H9 (cell line): ENCODE measurements around the gene DLX2. TPM values are rescaled to one million over a fixed set of nuclear protein-coding genes. Genes with fewer than 3 reads are reported as not detected.
A peak's percentile ranks its signal among the peaks of the same experiment; 100 is the strongest.

ENCODE experiments used
- DNase-seq: peaks from one replicate; pipeline ENCODE4 v3.0.0-alpha.2; 2017
- H2AFZ ChIP-seq: one replicate; pipeline ENCODE4 v1.6.1; 2013; ENCODE audit warnings: mild to moderate bottlenecking, low read length, control low read depth, moderate library complexity
- H2AK5ac ChIP-seq: 2 replicates; pipeline ENCODE4 v1.6.1; 2013; ENCODE audit warnings: low read length, control low read depth, mixed read lengths; ENCODE audit not compliant: insufficient read length
- H2BK120ac ChIP-seq: one replicate; pipeline ENCODE4 v1.6.1; 2013; ENCODE audit warnings: low read depth, mild to moderate bottlenecking, low read length, control low read depth, inconsistent platforms; ENCODE audit not compliant: poor library complexity, severe bottlenecking
- H2BK12ac ChIP-seq: 2 replicates; pipeline ENCODE4 v1.6.1; 2013; ENCODE audit warnings: low read length, control low read depth, mixed read lengths, low read depth; ENCODE audit not compliant: insufficient read length
- H2BK15ac ChIP-seq: 2 replicates; pipeline ENCODE4 v1.6.1; 2013; ENCODE audit warnings: low read depth, low read length, control low read depth
- H2BK20ac ChIP-seq: one replicate; pipeline ENCODE4 v1.6.1; 2013; ENCODE audit warnings: low read depth, mild to moderate bottlenecking, low read length, control low read depth, inconsistent platforms; ENCODE audit not compliant: poor library complexity, severe bottlenecking
- H2BK5ac ChIP-seq: 2 replicates; pipeline ENCODE4 v1.6.1; 2013; ENCODE audit warnings: low read length, control low read depth, mixed read lengths; ENCODE audit not compliant: insufficient read length
- H3K14ac ChIP-seq: 2 replicates; pipeline ENCODE4 v1.6.1; 2013; ENCODE audit warnings: low read length, control low read depth; ENCODE audit not compliant: insufficient read depth
- H3K18ac ChIP-seq: 2 replicates; pipeline ENCODE4 v1.6.1; 2013; ENCODE audit warnings: low read depth, mild to moderate bottlenecking, mixed read lengths, low read length, control low read depth; ENCODE audit not compliant: insufficient read length
- H3K23ac ChIP-seq: 2 replicates; pipeline ENCODE4 v1.6.1; 2013; ENCODE audit warnings: low read length, control low read depth, mixed read lengths, low read depth; ENCODE audit not compliant: insufficient read length
- H3K23me2 ChIP-seq: 2 replicates; pipeline ENCODE4 v1.6.1; 2013; ENCODE audit warnings: low read depth, mild to moderate bottlenecking, mixed read lengths, low read length, control low read depth; ENCODE audit not compliant: insufficient read length, poor library complexity, severe bottlenecking
- H3K27ac ChIP-seq: 2 replicates; pipeline ENCODE4 v1.5.1; 2013; ENCODE audit warnings: low read length, control low read depth, mixed read lengths, low read depth; ENCODE audit not compliant: insufficient read length
- H3K27me3 ChIP-seq: 2 replicates; pipeline ENCODE4 v1.6.1; 2013; ENCODE audit warnings: low read length, control low read depth, inconsistent platforms; ENCODE audit not compliant: insufficient read depth
- H3K4ac ChIP-seq: 2 replicates; pipeline ENCODE4 v1.6.1; 2013; ENCODE audit warnings: low read depth, mild to moderate bottlenecking, control low read depth, inconsistent platforms, low read length, moderate library complexity
- H3K4me1 ChIP-seq: 2 replicates; pipeline ENCODE4 v1.6.1; 2013; ENCODE audit warnings: low read length, control low read depth, inconsistent platforms; ENCODE audit not compliant: insufficient read depth
- H3K4me2 ChIP-seq: 2 replicates; pipeline ENCODE4 v1.6.1; 2013; ENCODE audit warnings: low read length, control low read depth, mixed read lengths; ENCODE audit not compliant: insufficient read length, insufficient read depth
- H3K56ac ChIP-seq: 2 replicates; pipeline ENCODE4 v1.6.1; 2013; ENCODE audit warnings: low read depth, mild to moderate bottlenecking, mixed read lengths, low read length, control low read depth; ENCODE audit not compliant: insufficient read length
- H3K79me1 ChIP-seq: 2 replicates; pipeline ENCODE4 v1.6.1; 2013; ENCODE audit warnings: low read depth, mild to moderate bottlenecking, moderate library complexity, low read length, control low read depth, inconsistent platforms; ENCODE audit not compliant: insufficient read depth, poor library complexity, severe bottlenecking
- H3K79me2 ChIP-seq: 2 replicates; pipeline ENCODE4 v1.6.1; 2013; ENCODE audit warnings: low read length, control low read depth, inconsistent platforms; ENCODE audit not compliant: insufficient read depth
- H3K9ac ChIP-seq: 2 replicates; pipeline ENCODE4 v1.6.1; 2013; ENCODE audit warnings: low read length, control low read depth, mixed read lengths; ENCODE audit not compliant: insufficient read length; ENCODE audit errors: extremely low read depth
- H3K9me3 ChIP-seq: one replicate; pipeline ENCODE4 v1.6.1; 2013; ENCODE audit warnings: low read depth, low read length, inconsistent platforms; ENCODE audit not compliant: control insufficient read depth
- H3T11ph ChIP-seq: one replicate; pipeline ENCODE4 v1.6.1; 2013; ENCODE audit warnings: mild to moderate bottlenecking, low read length, control low read depth, inconsistent platforms
- H4K20me1 ChIP-seq: one replicate; pipeline ENCODE4 v1.6.1; 2013; ENCODE audit not compliant: control insufficient read depth, insufficient read length, insufficient read depth
- H4K5ac ChIP-seq: 2 replicates; pipeline ENCODE4 v1.6.1; 2013; ENCODE audit warnings: low read depth, mild to moderate bottlenecking, mixed read lengths, low read length, control low read depth; ENCODE audit not compliant: insufficient read length
- H4K8ac ChIP-seq: replicated peaks from 2 replicates; pipeline ENCODE4 v1.6.1; 2013; ENCODE audit warnings: low read length, control low read depth, mixed read lengths, low read depth; ENCODE audit not compliant: insufficient read length
- H4K91ac ChIP-seq: 2 replicates; pipeline ENCODE4 v1.6.1; 2013; ENCODE audit warnings: low read depth, mild to moderate bottlenecking, moderate library complexity, mixed read lengths, low read length, control low read depth; ENCODE audit not compliant: insufficient read length
- H3K27ac Mint-ChIP-seq, 3 experiments: 2 replicates in 2 of 3; 3 replicates in 1 of 3; pipeline ENCODE4 v1.8.0; 2020 to 2021; ENCODE audit warnings: mixed read lengths in 3 of 3, mild to moderate bottlenecking in 1 of 3, moderate library complexity in 1 of 3
- H3K27me3 Mint-ChIP-seq: 2 replicates; pipeline ENCODE4 v1.8.0; 2021; ENCODE audit warnings: low read depth, mild to moderate bottlenecking, moderate library complexity, mixed read lengths
- H3K36me3 Mint-ChIP-seq, 3 experiments: 2 replicates in 2 of 3; 3 replicates in 1 of 3; pipeline ENCODE4 v1.8.0; 2020 to 2021; ENCODE audit warnings: low read depth in 3 of 3, mixed read lengths in 3 of 3; ENCODE audit not compliant: insufficient read depth in 1 of 3
- H3K4me1 Mint-ChIP-seq, 2 experiments: 2 replicates each; pipeline ENCODE4 v1.8.0; 2020; ENCODE audit warnings: mixed read lengths in 2 of 2
- H3K4me3 Mint-ChIP-seq, 2 experiments: 2 replicates in 1 of 2; 3 replicates in 1 of 2; pipeline ENCODE4 v1.8.0; 2020 to 2021; ENCODE audit warnings: mild to moderate bottlenecking in 2 of 2, mixed read lengths in 2 of 2, moderate library complexity in 1 of 2
- H3K9me3 Mint-ChIP-seq, 2 experiments: 2 replicates in 1 of 2; 3 replicates in 1 of 2; pipeline ENCODE4 v1.8.0; 2020; ENCODE audit warnings: mild to moderate bottlenecking in 2 of 2, mixed read lengths in 2 of 2, moderate library complexity in 1 of 2
- WGBS: extraction: QIAGEN DNeasy Blood & Tissue Kit; methylation state at CpG from one replicate; pipeline ENCODE4 v1.1.7; 2013; ENCODE audit warnings: missing lambda C conversion rate, low lambda C conversion rate, mixed read lengths; ENCODE audit not compliant: insufficient read length; ENCODE audit errors: extremely low coverage; 5-methylcytosine and 5-hydroxymethylcytosine counted together
- total RNA-seq: library from RNA; stranded (reverse); gene quantifications from 2 replicates; pipeline ENCODE4 v1.2.1, GENCODE V29; 2021
- TF ChIP-seq, protein P1 (sequence below): fragments of 200-600 bp; sonication (generic); conservative IDR thresholded peaks from 3 replicates; pipeline ENCODE4 v1.8.0; 2021; ENCODE audit warnings: antibody characterized with exemption, mild to moderate bottlenecking

Gene DLX2
- total RNA-seq, 1 experiment from 2014 or later: not detected

DNA sequence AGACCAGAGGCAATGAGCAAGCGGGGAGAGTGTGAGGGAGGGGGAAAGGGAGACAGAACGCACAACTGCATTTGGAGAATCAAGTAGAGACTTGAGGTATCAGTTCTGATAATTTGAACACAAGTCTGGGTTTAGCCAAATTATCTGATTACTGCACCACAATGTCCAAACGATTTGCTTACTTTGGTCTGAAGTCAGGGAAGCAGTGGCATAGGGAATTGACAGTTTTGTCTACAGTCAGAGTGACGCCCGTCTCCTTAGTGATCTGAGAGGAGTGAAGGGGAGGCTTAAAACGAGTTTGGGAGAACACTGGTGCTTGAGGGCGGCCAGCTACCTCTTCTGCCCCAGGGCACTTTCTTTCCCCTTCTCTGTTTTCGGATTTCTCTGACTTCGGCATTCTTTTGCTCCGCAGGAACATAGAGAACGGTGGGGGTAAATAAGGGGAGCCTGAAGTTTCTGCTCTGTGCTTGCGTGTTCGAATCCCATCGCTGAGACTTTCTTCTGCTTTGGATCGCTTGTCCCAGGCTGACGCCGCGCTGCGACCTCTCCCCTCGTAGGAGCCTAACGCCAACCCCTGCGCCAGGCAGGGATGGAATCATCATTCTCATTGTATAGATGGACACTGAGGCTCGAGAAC lies 2.9 kb upstream of the DLX2 start:
- H3K9me3 ChIP-seq: no peaks in the 10 kb centered on the region
- peak overlapping the region; percentile 45 for H3K4me2 ChIP-seq
- H4K8ac ChIP-seq: no peak overlapping the region
- WGBS: no CpG with 5 or more reads among the region's 23 CpGs
- no peak overlapping the region for H2BK12ac ChIP-seq
- no peaks in the 10 kb centered on the region for H3K36me3 Mint-ChIP-seq
- no peak overlapping the region for H3K4ac ChIP-seq
- no peak overlapping the region for H2AFZ ChIP-seq
- DNase-seq: no peak
- no peak overlapping the region for H2BK15ac ChIP-seq
- no peak overlapping the region for H3K27ac ChIP-seq
- H3K56ac ChIP-seq: no peak overlapping the region
- H3K79me2 ChIP-seq: no peaks in the 10 kb centered on the region
- no peak overlapping the region for H2AK5ac ChIP-seq
- H3K9ac ChIP-seq: no peak overlapping the region
- H3K23me2 ChIP-seq: peaks cover 25% of the 10 kb centered on the region
- H4K20me1 ChIP-seq: no peaks in the 10 kb centered on the region
- TF ChIP-seq, protein P1, sequence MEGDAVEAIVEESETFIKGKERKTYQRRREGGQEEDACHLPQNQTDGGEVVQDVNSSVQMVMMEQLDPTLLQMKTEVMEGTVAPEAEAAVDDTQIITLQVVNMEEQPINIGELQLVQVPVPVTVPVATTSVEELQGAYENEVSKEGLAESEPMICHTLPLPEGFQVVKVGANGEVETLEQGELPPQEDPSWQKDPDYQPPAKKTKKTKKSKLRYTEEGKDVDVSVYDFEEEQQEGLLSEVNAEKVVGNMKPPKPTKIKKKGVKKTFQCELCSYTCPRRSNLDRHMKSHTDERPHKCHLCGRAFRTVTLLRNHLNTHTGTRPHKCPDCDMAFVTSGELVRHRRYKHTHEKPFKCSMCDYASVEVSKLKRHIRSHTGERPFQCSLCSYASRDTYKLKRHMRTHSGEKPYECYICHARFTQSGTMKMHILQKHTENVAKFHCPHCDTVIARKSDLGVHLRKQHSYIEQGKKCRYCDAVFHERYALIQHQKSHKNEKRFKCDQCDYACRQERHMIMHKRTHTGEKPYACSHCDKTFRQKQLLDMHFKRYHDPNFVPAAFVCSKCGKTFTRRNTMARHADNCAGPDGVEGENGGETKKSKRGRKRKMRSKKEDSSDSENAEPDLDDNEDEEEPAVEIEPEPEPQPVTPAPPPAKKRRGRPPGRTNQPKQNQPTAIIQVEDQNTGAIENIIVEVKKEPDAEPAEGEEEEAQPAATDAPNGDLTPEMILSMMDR: no peak
- H3K79me1 ChIP-seq: no peaks in the 10 kb centered on the region
- H3K14ac ChIP-seq: no peak overlapping the region
- peaks cover 83% of the 10 kb centered on the region for H3K27me3 ChIP-seq
- H3K9me3 Mint-ChIP-seq: peaks cover 5 to 9% of the 10 kb centered on the region in 2 experiments; a peak in 4 of 5 replicates
- H3K27ac Mint-ChIP-seq: no peak overlapping the region
- H3K4me3 Mint-ChIP-seq: peak overlapping the region; percentile 63 to 77
- no peak overlapping the region for H2BK120ac ChIP-seq
- H2BK5ac ChIP-seq: no peak overlapping the region
- H2BK20ac ChIP-seq: no peak overlapping the region
- no peak overlapping the region for H3T11ph ChIP-seq
- no peak overlapping the region for H4K5ac ChIP-seq
- H3K23ac ChIP-seq: no peak overlapping the region
- peaks cover 95% of the 10 kb centered on the region for H3K27me3 Mint-ChIP-seq
- H4K91ac ChIP-seq: no peak overlapping the region
- H3K18ac ChIP-seq: no peak overlapping the region
- H3K4me1 ChIP-seq: no peaks in the 10 kb centered on the region; the same call in 1 of the 2 replicates
- peaks cover 38 to 60% of the 10 kb centered on the region in 2 experiments for H3K4me1 Mint-ChIP-seq
